SK-N-SH (cell line): ENCODE data around the gene KRT17. TPM values are rescaled to one million over a fixed set of nuclear protein-coding genes. Genes with fewer than 3 reads are reported as not detected.
"Not testable (repeated sequence)": the region's sequence is repeated elsewhere in the genome, so short reads cannot be mapped to it uniquely, and the experiment has no call there.

Experiments
- CTCF ChIA-PET: fragments of 300-600, 350-600 bp; formaldehyde crosslinking; extraction: SDS; loops from one replicate; lab custom pipeline; 2021; lab: Yijun Ruan, JAX
- POLR2A ChIA-PET: fragments of 350-600 bp; sonication (Branson Sonifier 250); formaldehyde crosslinking; extraction: SDS; loops from one replicate; lab custom pipeline; 2020; ENCODE audit warnings: antibody characterized with exemption, inconsistent platforms; lab: Yijun Ruan, JAX
- DNase-seq: peaks from one replicate; pipeline ENCODE4 v3.0.0; 2012
- H2AFZ ChIP-seq: fragments of 200-600 bp; sonication (generic); 2 replicates; pipeline ENCODE4 v1.8.1; 2016; ENCODE audit warnings: antibody characterized with exemption, mild to moderate bottlenecking, low read depth
- H3F3A ChIP-seq: fragments of 200-600 bp; sonication (generic); replicated peaks from 2 replicates; pipeline ENCODE3; 2016; ENCODE audit warnings: antibody characterized with exemption, mild to moderate bottlenecking; ENCODE audit not compliant: insufficient read depth
- H3K27ac ChIP-seq, 2 experiments: fragments of 200-500 bp in 1 of 2; fragments of 200-600 bp in 1 of 2; sonication (Bioruptor generic) in 1 of 2; sonication (generic), shearing (Covaris generic) in 1 of 2; 2 replicates each; pipeline versions ENCODE4 v1.5.1 to v1.6.1; 2014 to 2016; ENCODE audit warnings: low read depth in 2 of 2, inconsistent platforms in 1 of 2, low read length in 1 of 2, mild to moderate bottlenecking in 1 of 2, mixed read lengths in 1 of 2
- H3K27me3 ChIP-seq: fragments of 200-600 bp; sonication (generic), shearing (Covaris generic); 2 replicates; pipeline ENCODE4 v1.6.1; 2016; ENCODE audit warnings: mixed run types; ENCODE audit not compliant: insufficient read depth
- H3K36me3 ChIP-seq, 2 experiments: fragments of 200-500 bp in 1 of 2; fragments of 200-600 bp in 1 of 2; sonication (Bioruptor generic) in 1 of 2; sonication (generic) in 1 of 2; replicated peaks in 1 of 2; 2 replicates each; pipeline versions ENCODE3 to v1.5.1; 2014 to 2016; ENCODE audit warnings: low read length in 1 of 2, mild to moderate bottlenecking in 1 of 2; ENCODE audit not compliant: insufficient read depth in 2 of 2, control insufficient read depth in 1 of 2
- H3K4me1 ChIP-seq, 2 experiments: fragments of 200-500 bp in 1 of 2; fragments of 200-600 bp in 1 of 2; sonication (Bioruptor generic) in 1 of 2; sonication (generic), shearing (Covaris generic) in 1 of 2; 2 replicates each; pipeline versions ENCODE4 v1.5.1 to v1.6.1; 2014 to 2016; ENCODE audit warnings: low read depth in 1 of 2, low read length in 1 of 2, mixed run types in 1 of 2; ENCODE audit not compliant: insufficient read depth in 2 of 2, control insufficient read depth in 1 of 2
- H3K4me2 ChIP-seq: fragments of 200-600 bp; sonication (generic), shearing (Covaris generic); 2 replicates; pipeline ENCODE4 v1.6.1; 2017; ENCODE audit warnings: mixed run types
- H3K4me3 ChIP-seq, 2 experiments: fragments of 200-500 bp in 1 of 2; fragments of 200-600 bp in 1 of 2; sonication (Bioruptor generic) in 1 of 2; sonication (generic), shearing (Covaris generic) in 1 of 2; 2 replicates each; pipeline versions ENCODE4 v1.5.1 to v1.8.1; 2014 to 2016; ENCODE audit warnings: low read depth in 2 of 2, inconsistent platforms in 1 of 2, low read length in 1 of 2, mild to moderate bottlenecking in 1 of 2, mixed read lengths in 1 of 2, moderate library complexity in 1 of 2
- H3K79me2 ChIP-seq: fragments of 200-600 bp; sonication (generic); 2 replicates; pipeline ENCODE4 v1.8.1; 2017; ENCODE audit warnings: mild to moderate bottlenecking; ENCODE audit not compliant: insufficient read depth
- H3K9ac ChIP-seq: fragments of 200-600 bp; sonication (generic); 2 replicates; pipeline ENCODE4 v1.6.1; 2017; ENCODE audit warnings: mixed run types
- H3K9me2 ChIP-seq: fragments of 200-600 bp; sonication (generic); 2 replicates; pipeline ENCODE4 v1.6.1; 2017; ENCODE audit warnings: mixed run types
- H3K9me3 ChIP-seq: fragments of 200-600 bp; sonication (generic); 2 replicates; pipeline ENCODE4 v1.6.1; 2017; ENCODE audit warnings: mixed run types, mild to moderate bottlenecking, moderate library complexity
- H4K20me1 ChIP-seq: fragments of 200-600 bp; sonication (generic); 2 replicates; pipeline ENCODE4 v1.6.1; 2017; ENCODE audit warnings: mild to moderate bottlenecking, mixed run types; ENCODE audit not compliant: insufficient read depth
- CTCF ChIP-seq: fragments of 200-600 bp; sonication (generic); IDR thresholded peaks from 2 replicates; pipeline ENCODE4 v1.6.1; 2017; ENCODE audit warnings: antibody characterized with exemption, mild to moderate bottlenecking, moderate library complexity
- ELF1 ChIP-seq: IDR thresholded peaks from 2 replicates; pipeline ENCODE4 v1.4.0; 2012
- EZH2phosphoT487 ChIP-seq: fragments of 200-600 bp; sonication (generic); IDR thresholded peaks from 2 replicates; pipeline ENCODE4 v1.6.1; 2017; ENCODE audit warnings: low read depth, mixed run types, mild to moderate bottlenecking, antibody characterized with exemption, moderate library complexity, borderline replicate concordance
- FOSL2 ChIP-seq: IDR thresholded peaks from 2 replicates; pipeline ENCODE4 v1.4.0; 2012; ENCODE audit warnings: low read depth, mild to moderate bottlenecking, moderate library complexity, borderline replicate concordance
- FOXJ3 ChIP-seq: sonication (generic); formaldehyde crosslinking; IDR thresholded peaks from 2 replicates; pipeline ENCODE4 v1.5.1; 2020; ENCODE audit warnings: mild to moderate bottlenecking, missing genetic modification reagents
- JUND ChIP-seq: IDR thresholded peaks from 2 replicates; pipeline ENCODE4 v1.4.0; 2012
- MXI1 ChIP-seq: IDR thresholded peaks from 2 replicates; pipeline ENCODE4 v1.6.1; 2012; ENCODE audit warnings: mild to moderate bottlenecking, low read depth, low read length, improper control_type of control experiment
- NFIC ChIP-seq: IDR thresholded peaks from 2 replicates; pipeline ENCODE4 v1.4.0; 2012; ENCODE audit warnings: borderline replicate concordance
- POLR2AphosphoS5 ChIP-seq: IDR thresholded peaks from 2 replicates; pipeline ENCODE4 v1.6.1; 2012; ENCODE audit warnings: low read depth, low read length
- REST ChIP-seq: IDR thresholded peaks from 2 replicates; pipeline ENCODE4 v1.6.1; 2012; ENCODE audit warnings: mild to moderate bottlenecking, low read depth, low read length, moderate library complexity
- RFX5 ChIP-seq: IDR thresholded peaks from 2 replicates; pipeline ENCODE4 v1.6.1; 2012; ENCODE audit warnings: mild to moderate bottlenecking, improper control_type of control experiment, low read length
- USF1 ChIP-seq: IDR thresholded peaks from 2 replicates; pipeline ENCODE4 v1.4.0; 2012; ENCODE audit warnings: low read depth, borderline replicate concordance
- USF2 ChIP-seq: fragments of 150-350 bp; IDR thresholded peaks from 2 replicates; pipeline ENCODE4 v1.6.1; 2017; ENCODE audit warnings: antibody characterized with exemption, low read length, low read depth, borderline replicate concordance
- YY1 ChIP-seq: IDR thresholded peaks from 2 replicates; pipeline ENCODE4 v1.4.0; 2012; ENCODE audit warnings: low read depth, mild to moderate bottlenecking
- WGBS: methylation state at CpG from one replicate; pipeline ENCODE4 v1.1.6; 2017; ENCODE audit warnings: low lambda C conversion rate; 5-methylcytosine and 5-hydroxymethylcytosine counted together
- polyA plus RNA-seq, 3 experiments: library from polyadenylated mRNA; depleted of rRNA; stranded (reverse); fragments of >200 nt; gene quantifications; 2 replicates each; pipeline ENCODE4 v1.2.3, GENCODE V29; 2012

KRT17 gene
- polyA plus RNA-seq, 1 of the 3 experiments (the other 2 are of a cell fraction) = 0.39 TPM

- Histone ChIP-seq H3K27ac (no peak overlapping the region), H3K36me3 (no peaks in the 10 kb centered on the region), H4K20me1 (no peaks in the 10 kb centered on the region), H3K4me2 (no peak overlapping the region), H3K9me2 (no peaks in the 10 kb centered on the region), H3F3A (no peaks in the 10 kb centered on the region), H3K27me3 (peaks cover 10% of the 10 kb centered on the region; the same call in 1 of the 2 replicates), H2AFZ (no peak overlapping the region), H3K9me3 (no peaks in the 10 kb centered on the region), H3K9ac (no peak overlapping the region), H3K79me2 (no peaks in the 10 kb centered on the region), H3K4me3 (no peak overlapping the region), H3K4me1 (peaks cover 0 to 3% of the 10 kb centered on the region in 2 experiments; a peak in 1 of 4 replicates)
- CTCF ChIA-PET = interaction anchor here (1.6 to 2.7 kb wide), 7 partner anchors 11 to 669 kb away, joined by 4 to 57 read pairs (median 22); no protein-coding TSS in a partner anchor
- no peak for TF ChIP-seq JUND
- TF ChIP-seq MXI1 = no peak
- no peak for TF ChIP-seq USF1
- TF ChIP-seq EZH2phosphoT487 = no peak
- TF ChIP-seq CTCF = no peak
- POLR2A ChIA-PET = interaction anchor here (1.0 kb wide), 1 partner anchor 86 kb away, joined by 3 read pairs; no protein-coding TSS in a partner anchor
- 36% methylated on average over 1 of the region's 1 CpG for WGBS
- DNase-seq = no peak
These were observed 45.8 kb downstream of the KRT17 start for GRCh38 chr17:41578538-41578937.

GRCh38 chr17:41576740-41577139, 47.6 kb downstream of the KRT17 start:
- CTCF ChIA-PET = interaction anchor here (1.6 to 2.5 kb wide), 4 partner anchors 19 to 86 kb away, joined by 4 to 13 read pairs (median 8); no protein-coding TSS in a partner anchor
- not testable (repeated sequence) for DNase-seq

GRCh38 chr17:41575336-41575735, 49.0 kb downstream of the KRT17 start:
- H3K9me3 ChIP-seq = no peaks in the 10 kb centered on the region
- H2AFZ ChIP-seq = no peak overlapping the region
- H4K20me1 ChIP-seq = no peaks in the 10 kb centered on the region
- H3K4me2 ChIP-seq = no peak overlapping the region
- CTCF ChIA-PET = interaction anchor here (1.1 to 2.5 kb wide), 4 partner anchors 17 to 88 kb away, joined by 3 to 13 read pairs (median 8); no protein-coding TSS in a partner anchor
- no peaks in the 10 kb centered on the region for H3K9me2 ChIP-seq
- WGBS = 21% methylated on average over 3 of the region's 3 CpGs
- DNase-seq = no peak
- no peaks in the 10 kb centered on the region for H3K36me3 ChIP-seq
- H3K4me3 ChIP-seq = no peak overlapping the region
- no peaks in the 10 kb centered on the region for H3F3A ChIP-seq
- H3K79me2 ChIP-seq = no peaks in the 10 kb centered on the region
- H3K9ac ChIP-seq = no peak overlapping the region
- H3K27me3 ChIP-seq = peaks cover 22% of the 10 kb centered on the region; the same call in 1 of the 2 replicates
- POLR2A ChIA-PET = no interaction called here
- peaks cover 0 to 3% of the 10 kb centered on the region in 2 experiments; a peak in 1 of 4 replicates for H3K4me1 ChIP-seq
- H3K27ac ChIP-seq = no peak overlapping the region
- TF ChIP-seq ELF1 = no peak
- no peak for TF ChIP-seq USF2
- no peak for TF ChIP-seq FOSL2
- TF ChIP-seq REST = no peak
- no peak for TF ChIP-seq NFIC
- TF ChIP-seq YY1 = no peak
- no peak for TF ChIP-seq POLR2AphosphoS5
- no peak for TF ChIP-seq RFX5
- no peak for TF ChIP-seq FOXJ3
- TF ChIP-seq MXI1 = no peak

More at GRCh38 chr17:41576740-41577139, 47.6 kb downstream of the KRT17 start:
- 33% methylated on average over 1 of the region's 4 CpGs for WGBS
- H3K9ac ChIP-seq, H3K36me3 ChIP-seq, H3K79me2 ChIP-seq, H3F3A ChIP-seq, H3K9me3 ChIP-seq, H3K27ac ChIP-seq, H3K9me2 ChIP-seq, H2AFZ ChIP-seq, H3K4me2 ChIP-seq, H4K20me1 ChIP-seq, H3K4me3 ChIP-seq, POLR2A ChIA-PET, H3K4me1 ChIP-seq: not testable (repeated sequence)
- peaks cover 22% of the 10 kb centered on the region; the same call in 1 of the 2 replicates for H3K27me3 ChIP-seq
